ENCODE data around the gene MLN.

GRCh38 chr6:33776186-33776585 is 27.6 kb downstream of the MLN start:
- TF ChIP-seq POLR2A (IDR thresholded peaks at IDR 0.05) (no peak), CTCF (IDR thresholded peaks at IDR 0.05) (no peak)

All from transverse colon (tissue), 3 donors.